Smooth muscle cell of the pulmonary artery (primary cell): Measurements from ENCODE around the gene TRAPPC5. TPM values are rescaled to one million over a fixed set of nuclear protein-coding genes. Genes with fewer than 3 reads are reported as not detected.

Source experiments
- total RNA-seq: library from RNA; depleted of rRNA; stranded (reverse); fragments of >200 nt; gene quantifications from 2 replicates; pipeline ENCODE4 v1.2.3, GENCODE V29; 2014

Gene TRAPPC5
- total RNA-seq = 64.4 and 67.2 TPM in 2 replicates

DNA sequence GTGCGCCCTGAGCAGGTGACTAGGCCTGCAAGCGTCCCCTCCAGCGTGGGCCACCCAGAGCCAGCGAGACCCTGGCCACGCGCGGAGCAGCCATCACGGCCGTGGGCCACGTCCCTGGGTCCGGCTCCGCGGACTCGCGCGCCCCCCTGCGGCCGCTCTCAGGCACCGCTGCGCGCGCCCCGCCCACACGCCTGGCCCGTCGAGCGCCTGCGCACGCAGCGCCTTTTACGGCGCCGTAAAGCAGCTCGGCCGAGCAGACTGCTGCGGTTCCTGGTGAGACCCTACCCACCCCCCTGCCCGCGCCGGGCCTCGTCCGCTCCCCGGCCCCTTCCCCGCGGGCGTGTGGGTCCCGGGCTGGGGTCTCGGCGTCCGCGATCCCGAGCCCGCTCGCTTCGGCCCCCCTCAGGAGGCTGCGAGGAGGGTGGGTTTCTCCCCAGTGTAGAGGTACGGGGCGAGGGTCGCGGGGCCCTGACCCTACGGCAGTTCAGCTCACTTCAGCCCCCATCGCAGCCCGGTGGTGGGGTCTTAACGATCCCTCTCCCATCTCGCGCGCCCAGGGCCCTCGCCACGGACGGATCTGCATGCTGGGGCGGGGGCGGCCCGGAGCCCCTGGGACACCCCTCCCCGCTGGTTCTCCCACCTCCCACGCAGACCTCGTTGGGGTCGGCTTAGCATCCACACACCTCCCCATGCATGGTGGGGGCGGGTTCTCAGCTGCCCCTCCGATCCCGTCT, at the start of gene TRAPPC5:
Gene TRAPPC5, plus strand, starts transcription at position 228 of the 734 bp plus-strand sequence. CDS start 1,421 bp downstream, outside the sequence.

DNA sequence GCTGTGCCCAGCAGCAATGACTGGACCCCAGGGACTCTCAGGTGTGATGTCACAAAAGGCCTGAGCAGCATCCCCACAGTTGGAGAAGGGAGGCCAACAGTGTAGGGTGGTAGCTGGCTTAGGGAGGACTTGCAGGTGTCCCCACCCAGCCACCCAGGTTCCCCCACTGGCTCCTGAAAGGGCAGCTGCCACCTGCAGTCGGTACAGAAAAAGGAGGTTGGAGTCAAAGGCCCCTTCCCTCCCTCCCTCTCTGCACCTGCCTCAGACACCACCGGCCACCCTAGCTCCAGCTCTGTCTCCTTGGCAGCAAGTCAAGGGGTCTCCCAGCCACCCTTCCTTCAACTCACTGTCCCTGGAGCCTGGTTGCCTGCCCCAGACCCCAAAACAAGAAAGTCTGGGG, 46.9 kb upstream of the TRAPPC5 start, which contains the start of gene PCP2:
Gene PCP2, minus strand, starts transcription at position 22 of the 400 bp plus-strand sequence. CDS start 262 bp downstream, outside the sequence.

DNA sequence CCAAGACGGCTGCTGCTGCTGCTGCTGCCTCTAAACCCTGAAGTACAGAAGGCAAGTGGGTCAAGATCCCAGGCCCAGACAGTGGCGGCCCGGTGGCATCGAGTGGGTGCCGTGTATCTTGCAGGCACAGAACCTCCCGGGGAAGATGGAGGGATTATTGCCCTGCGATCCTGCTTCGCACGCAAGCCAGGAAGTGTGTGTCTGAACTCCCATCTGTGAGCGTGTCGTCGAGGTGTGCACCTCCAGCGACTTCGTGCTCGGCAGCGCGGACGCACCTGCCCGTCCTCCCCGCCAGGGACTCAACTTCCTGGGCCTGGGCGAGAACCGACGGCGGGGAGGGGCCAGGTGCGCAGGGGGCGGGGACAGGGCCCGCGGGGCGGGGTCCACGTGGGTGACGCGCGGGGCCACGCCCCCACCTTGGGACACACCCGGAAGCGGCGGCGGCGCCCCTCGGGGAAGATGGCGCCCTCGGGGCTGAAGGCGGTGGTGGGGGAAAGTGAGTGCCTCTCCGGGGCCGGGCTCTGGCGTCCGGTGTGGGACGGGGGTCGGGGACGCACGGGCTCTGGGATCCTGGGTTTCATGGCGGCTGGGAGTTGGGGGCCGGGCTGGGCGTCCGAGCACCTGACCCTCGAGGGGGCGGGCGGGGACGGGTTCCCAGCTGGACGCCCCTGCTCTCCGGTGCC, 43.8 kb upstream of the TRAPPC5 start, which contains the start of gene STXBP2:
Gene STXBP2, plus strand, starts transcription at position 420 of the 683 bp plus-strand sequence. Its CDS starts 40 bp downstream, at position 460.

DNA sequence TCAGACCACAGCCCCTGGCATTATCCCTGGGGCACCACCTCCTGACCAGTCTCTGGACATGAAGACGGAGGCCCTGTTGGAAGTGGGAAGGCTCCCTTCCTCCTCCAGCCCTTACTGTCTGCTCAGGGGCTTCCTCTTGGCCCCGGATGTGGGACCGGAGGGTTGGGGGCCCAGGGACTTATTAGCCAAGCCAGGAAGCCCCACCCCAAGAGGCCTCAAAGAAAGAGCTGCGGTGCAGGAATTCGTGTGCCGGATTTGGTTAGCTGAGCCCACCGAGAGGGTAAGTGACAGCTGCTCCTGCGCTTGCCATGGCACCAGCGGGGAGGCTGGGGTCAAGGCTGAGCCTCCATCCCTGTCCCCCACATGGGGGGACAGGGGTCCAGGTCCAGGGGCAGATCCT, 11.8 kb upstream of the TRAPPC5 start, which contains the start of gene RETN:
Gene RETN, plus strand, starts transcription at position 208 of the 400 bp plus-strand sequence. CDS start 278 bp downstream, outside the sequence.

DNA sequence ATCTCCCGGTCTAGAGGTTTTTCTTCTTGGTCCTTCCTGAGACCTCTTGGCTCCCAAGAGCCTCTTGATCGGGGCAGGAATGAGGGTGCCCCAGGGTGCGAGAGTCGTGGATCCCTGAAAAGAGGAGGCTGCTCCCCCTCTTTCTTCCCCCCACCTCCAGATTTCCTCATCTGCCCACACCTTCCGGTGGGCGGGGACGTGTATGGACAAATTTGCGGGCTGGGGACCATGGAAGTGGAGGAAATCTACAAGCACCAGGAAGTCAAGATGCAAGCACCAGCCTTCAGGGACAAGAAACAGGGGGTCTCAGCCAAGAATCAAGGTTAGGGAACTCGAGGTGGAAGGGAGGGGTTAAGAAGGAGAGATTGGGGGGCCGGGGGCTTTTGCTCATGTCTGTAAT, 3.8 kb upstream of the TRAPPC5 start, which contains the start of gene MCEMP1:
Gene MCEMP1, plus strand, starts transcription at position 237 of the 400 bp plus-strand sequence. Its CDS starts 31 bp downstream, at position 268.

DNA sequence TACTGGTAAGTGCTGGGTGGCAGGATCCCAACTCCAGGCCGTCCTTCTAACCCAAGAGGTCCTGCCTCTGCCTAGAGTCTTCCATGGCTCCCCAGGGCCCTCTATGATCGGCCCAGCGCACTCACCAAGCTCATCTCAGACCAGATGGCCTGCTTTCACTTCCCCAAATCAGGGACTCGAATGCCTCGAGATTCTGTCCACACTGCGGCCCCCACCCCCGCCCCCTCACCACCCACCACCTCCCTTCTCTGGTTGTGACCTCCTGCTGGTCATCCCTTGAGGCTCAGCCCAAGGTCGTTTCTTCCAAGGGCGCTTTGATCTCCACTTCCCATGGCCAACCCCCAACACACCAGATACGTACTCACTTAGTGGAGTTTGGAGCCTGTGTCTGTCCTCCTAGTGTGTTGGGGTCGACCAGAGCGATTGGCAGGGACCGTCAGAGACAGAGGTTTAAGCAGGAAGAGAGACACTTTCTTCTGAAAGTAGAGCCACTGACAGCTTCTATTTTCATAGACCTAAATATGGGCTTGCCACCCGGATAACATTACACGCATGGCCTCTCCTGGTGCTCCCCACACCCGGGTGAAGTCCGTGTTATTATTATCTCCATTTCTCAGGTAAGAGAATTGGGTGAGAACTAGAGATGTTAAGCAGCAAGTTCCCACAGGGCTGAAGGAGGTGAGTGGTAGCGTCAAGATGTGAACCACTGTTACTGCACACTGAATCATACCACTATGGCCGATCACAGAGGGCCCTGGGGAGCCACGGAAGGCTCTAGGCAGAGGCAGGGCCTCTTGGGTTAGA, 21.2 kb downstream of the TRAPPC5 start, which contains the start of gene FCER2:
Gene FCER2, minus strand, starts transcription at position 478 of the 804 bp plus-strand sequence. CDS start 2,371 bp downstream, outside the sequence.

DNA sequence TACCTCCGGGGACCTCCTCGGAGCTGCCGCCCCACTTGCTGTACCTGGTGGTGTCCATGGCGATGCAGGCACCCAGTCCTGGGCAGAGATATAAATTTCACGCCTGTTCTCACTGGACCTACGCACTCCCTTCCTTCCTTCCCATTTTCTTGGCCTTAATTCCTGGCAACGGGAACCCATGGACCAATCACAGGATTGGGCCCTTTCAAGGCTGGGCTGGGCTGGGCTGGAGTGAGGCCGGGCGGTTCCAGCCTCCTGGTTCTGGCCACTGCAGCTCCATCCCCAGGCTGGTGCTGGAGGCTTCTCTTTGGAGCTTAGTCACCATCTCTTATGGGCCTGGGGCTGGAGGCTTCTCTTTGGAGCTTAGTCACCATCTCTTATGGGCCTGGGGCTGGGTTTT, 51.4 kb downstream of the TRAPPC5 start, which contains the start of gene CLEC4G:
Gene CLEC4G, minus strand, starts transcription at position 66 of the 400 bp plus-strand sequence. Its CDS starts 8 bp downstream, at position 58.

Other genes with a start within 250 kb of the TRAPPC5 start
- gene PEX11G, start 191.8 kb upstream of the TRAPPC5 start, total RNA-seq = 1.8 and 2.0 TPM in 2 replicates
- 22.7 and 31.2 TPM in 2 replicates for gene ZNF358, start 164.7 kb upstream of the TRAPPC5 start, total RNA-seq
- 6.5 and 8.8 TPM in 2 replicates for gene MCOLN1, start 158.2 kb upstream of the TRAPPC5 start, total RNA-seq
- 96.8 and 167 TPM in 2 replicates for gene PNPLA6, start 145.1 kb upstream of the TRAPPC5 start, total RNA-seq
- not detected in 2 replicates for gene CAMSAP3, start 85.0 kb upstream of the TRAPPC5 start, total RNA-seq
- gene XAB2, start 51.3 kb upstream of the TRAPPC5 start, total RNA-seq = 36.1 and 40.1 TPM in 2 replicates
- gene PET100, start 51.0 kb upstream of the TRAPPC5 start, total RNA-seq = 4.7 and 9.1 TPM in 2 replicates
- not detected in 2 replicates for gene PCP2, start 47.1 kb upstream of the TRAPPC5 start, total RNA-seq
- 5.4 and 14.9 TPM in 2 replicates for gene STXBP2, start 43.7 kb upstream of the TRAPPC5 start, total RNA-seq
- gene RETN, start 11.8 kb upstream of the TRAPPC5 start, total RNA-seq = not detected in 2 replicates
- not detected in 2 replicates for gene MCEMP1, start 3.7 kb upstream of the TRAPPC5 start, total RNA-seq
- gene FCER2, start 21.3 kb downstream of the TRAPPC5 start, total RNA-seq = not detected in 2 replicates
- not detected in 2 replicates for gene CLEC4G, start 51.3 kb downstream of the TRAPPC5 start, total RNA-seq
- gene CD209, start 66.7 kb downstream of the TRAPPC5 start, total RNA-seq = not detected in 2 replicates
- gene CLEC4M, start 82.4 kb downstream of the TRAPPC5 start, total RNA-seq = not detected in 2 replicates
- gene EVI5L, start 149.4 kb downstream of the TRAPPC5 start, total RNA-seq = 22.3 and 22.4 TPM in 2 replicates
- gene PRR36, start 193.6 kb downstream of the TRAPPC5 start, total RNA-seq = 0.10 TPM in 1 of 2 replicates, not detected in the other
- gene LRRC8E, start 207.7 kb downstream of the TRAPPC5 start, total RNA-seq = 3.1 and 3.8 TPM in 2 replicates
- 17.1 and 17.7 TPM in 2 replicates for gene MAP2K7, start 223.0 kb downstream of the TRAPPC5 start, total RNA-seq
- 1.6 and 5.6 TPM in 2 replicates for gene TGFBR3L, start 234.0 kb downstream of the TRAPPC5 start, total RNA-seq
- gene SNAPC2, start 239.5 kb downstream of the TRAPPC5 start, total RNA-seq = 14.9 and 19.0 TPM in 2 replicates
- 2.5 and 7.4 TPM in 2 replicates for gene CTXN1, start 245.3 kb downstream of the TRAPPC5 start, total RNA-seq